Liver (tissue), 9 donors: ENCODE data around the gene GUCY1A2. TPM values are rescaled to one million over a fixed set of nuclear protein-coding genes. Genes with fewer than 3 reads are reported as not detected.

Source experiments
- DNase-seq: peaks from one replicate; pipeline ENCODE4 v3.0.0-alpha.2; 2017; ENCODE audit warnings: low spot score
- H3K27ac ChIP-seq, 2 donors: one replicate each; pipeline ENCODE4 v1.7.0; 2013; ENCODE audit warnings: inconsistent platforms in 2 of 2, low read length in 2 of 2, control low read depth in 1 of 2, low read depth in 1 of 2, mild to moderate bottlenecking in 1 of 2
- H3K27me3 ChIP-seq, 4 donors: one replicate each; pipeline versions ENCODE4 v1.6.1 to v1.7.0; 2013; ENCODE audit warnings: low read length in 3 of 4, inconsistent platforms in 1 of 4, mild to moderate bottlenecking in 1 of 4, moderate library complexity in 1 of 4; ENCODE audit not compliant: control insufficient read depth in 4 of 4, insufficient read depth in 4 of 4
- H3K36me3 ChIP-seq, 4 donors: one replicate each; pipeline versions ENCODE4 v1.6.1 to v1.7.0; 2013; ENCODE audit warnings: low read length in 3 of 4, mild to moderate bottlenecking in 3 of 4, low read depth in 1 of 4, moderate library complexity in 1 of 4; ENCODE audit not compliant: control insufficient read depth in 4 of 4, insufficient read depth in 3 of 4
- H3K4me1 ChIP-seq, 4 donors: one replicate each; pipeline versions ENCODE4 v1.6.1 to v1.7.0; 2013; ENCODE audit warnings: low read length in 3 of 4, mild to moderate bottlenecking in 3 of 4, moderate library complexity in 1 of 4; ENCODE audit not compliant: control insufficient read depth in 4 of 4, insufficient read depth in 4 of 4
- H3K4me3 ChIP-seq, 3 donors: one replicate each; pipeline versions ENCODE4 v1.6.1 to v1.7.0; 2013; ENCODE audit warnings: low read length in 3 of 3, control low read depth in 1 of 3, low read depth in 1 of 3, mild to moderate bottlenecking in 1 of 3
- H3K9ac ChIP-seq, 2 donors: one replicate each; pipeline ENCODE4 v1.7.0; 2013; ENCODE audit warnings: low read length in 2 of 2, mild to moderate bottlenecking in 2 of 2, moderate library complexity in 2 of 2, control low read depth in 1 of 2, low read depth in 1 of 2
- H3K9me3 ChIP-seq, 4 donors: one replicate each; pipeline versions ENCODE4 v1.6.1 to v1.7.0; 2013; ENCODE audit warnings: low read length in 3 of 4; ENCODE audit not compliant: control insufficient read depth in 4 of 4
- EGR1 ChIP-seq, 2 donors: IDR thresholded peaks; 2 replicates each; pipeline ENCODE4 v1.6.1; 2016 to 2018; ENCODE audit warnings: antibody characterized with exemption in 2 of 2, low read depth in 2 of 2
- FOXA1 ChIP-seq: IDR thresholded peaks from 2 replicates; pipeline ENCODE4 v1.6.1; 2016; ENCODE audit warnings: antibody characterized with exemption
- FOXA2 ChIP-seq: IDR thresholded peaks from 2 replicates; pipeline ENCODE4 v1.6.1; 2016; ENCODE audit warnings: antibody characterized with exemption
- GABPA ChIP-seq, 2 donors: IDR thresholded peaks in 1 of 2; conservative IDR thresholded peaks in 1 of 2; 2 replicates each; pipeline ENCODE4 v1.6.1; 2016; ENCODE audit warnings: antibody characterized with exemption in 2 of 2, mild to moderate bottlenecking in 1 of 2, moderate library complexity in 1 of 2
- HNF4A ChIP-seq, 2 donors: conservative IDR thresholded peaks; 2 replicates each; pipeline ENCODE4 v1.6.1; 2016; ENCODE audit warnings: antibody characterized with exemption in 2 of 2, mild to moderate bottlenecking in 2 of 2
- HNF4G ChIP-seq: IDR thresholded peaks from 2 replicates; pipeline ENCODE4 v1.6.1; 2016; ENCODE audit warnings: antibody characterized with exemption
- JUND ChIP-seq, 2 donors: IDR thresholded peaks; 2 replicates each; pipeline ENCODE4 v1.6.1; 2016; ENCODE audit warnings: antibody characterized with exemption in 2 of 2
- NR2F2 ChIP-seq: IDR thresholded peaks from 2 replicates; pipeline ENCODE4 v1.6.1; 2016; ENCODE audit warnings: antibody characterized with exemption
- RAD21 ChIP-seq, 2 donors: IDR thresholded peaks; 2 replicates each; pipeline ENCODE4 v1.6.1; 2016; ENCODE audit warnings: antibody characterized with exemption in 2 of 2, mild to moderate bottlenecking in 2 of 2
- RXRA ChIP-seq, 2 donors: IDR thresholded peaks; 2 replicates each; pipeline ENCODE4 v1.6.1; 2017 to 2018; ENCODE audit warnings: antibody characterized with exemption in 2 of 2, mild to moderate bottlenecking in 1 of 2
- SP1 ChIP-seq: IDR thresholded peaks from 2 replicates; pipeline ENCODE4 v1.6.1; 2018; ENCODE audit warnings: antibody characterized with exemption, mild to moderate bottlenecking
- TAF1 ChIP-seq: conservative IDR thresholded peaks from 2 replicates; pipeline ENCODE4 v1.6.1; 2016; ENCODE audit warnings: antibody characterized with exemption, mild to moderate bottlenecking
- YY1 ChIP-seq: IDR thresholded peaks from 2 replicates; pipeline ENCODE4 v1.6.1; 2016; ENCODE audit warnings: antibody characterized with exemption, mild to moderate bottlenecking
- WGBS: extraction: QIAGEN DNeasy Blood & Tissue Kit; methylation state at CpG from one replicate; pipeline ENCODE4 v1.1.7; 2013; 5-methylcytosine and 5-hydroxymethylcytosine counted together
- polyA plus RNA-seq, 2 donors: library from polyadenylated mRNA; stranded (reverse) in 1 of 2; unstranded in 1 of 2; fragments of 200-250 nt in 1 of 2; fragments of >200 nt in 1 of 2; fragmentation: Nextera tagmentation in 1 of 2; extraction: Ambion mirVana in 1 of 2; gene quantifications; one replicate each; pipeline versions ENCODE4 v1.2.1 to v1.2.3, GENCODE V29; 2013 to 2015
- total RNA-seq, 2 donors: library from RNA; depleted of rRNA; stranded (reverse); fragments of >200 nt; gene quantifications; one replicate each; pipeline ENCODE4 v1.2.3, GENCODE V29; 2014
- TF ChIP-seq, protein P1 (sequence below): IDR thresholded peaks from 2 replicates; pipeline ENCODE4 v1.6.1; 2016; ENCODE audit warnings: antibody characterized with exemption
- TF ChIP-seq, protein P2 (sequence below): fragments of 150-350 bp; IDR thresholded peaks from 2 replicates; pipeline ENCODE4 v1.5.1; 2017; ENCODE audit warnings: improper control_type of control experiment, low read depth, low read length; ENCODE audit not compliant: missing input control
- TF ChIP-seq, protein P3 (sequence below): IDR thresholded peaks from 2 replicates; pipeline ENCODE4 v1.6.1; 2016; ENCODE audit warnings: antibody characterized with exemption
- TF ChIP-seq, protein P4 (sequence below): IDR thresholded peaks from 2 replicates; pipeline ENCODE4 v1.6.1; 2016; ENCODE audit warnings: antibody characterized with exemption, mild to moderate bottlenecking
- donor health status: healthy.
- donor health status: healthy.
- donor health status: healthy.
- donor health status: healthy.
- donor health status: healthy.

Gene GUCY1A2
- total and polyA plus RNA-seq, 4 donors, result 0.55 to 4.4 (median 1.7) TPM

DNA sequence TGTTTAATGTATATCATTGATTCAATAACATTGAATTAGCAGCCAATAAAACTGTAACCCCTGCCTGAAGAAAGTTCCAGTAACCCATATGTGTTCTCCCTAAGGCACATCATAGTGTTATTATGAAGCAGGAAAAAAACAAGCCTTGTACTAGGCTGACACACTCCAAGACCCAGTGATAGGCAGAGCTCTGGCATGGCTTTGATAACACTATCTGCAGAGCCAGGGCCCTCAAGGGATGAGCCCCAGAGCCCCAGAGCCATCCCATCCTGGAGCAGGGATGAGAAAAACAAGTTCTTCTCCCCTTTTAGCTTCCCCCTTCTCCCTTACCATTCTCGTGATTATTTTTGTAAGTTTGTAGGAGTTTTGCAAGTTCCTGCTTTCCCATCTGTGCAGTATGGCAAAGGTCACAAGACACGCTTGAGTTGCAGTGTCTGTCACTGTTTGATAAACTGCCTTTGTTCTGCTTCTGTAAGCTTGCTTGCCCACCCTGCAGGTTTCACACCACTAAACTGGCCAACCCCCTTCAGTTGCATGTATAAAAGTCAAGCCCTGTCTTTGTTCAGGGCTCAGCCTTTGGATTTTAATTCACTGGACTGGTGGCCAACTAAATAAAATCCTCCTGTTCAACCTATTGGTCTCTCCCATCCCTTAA, 22.3 kb upstream of the GUCY1A2 start:
- H3K4me3 ChIP-seq, result no peak overlapping the region
- no peak for DNase-seq
- H3K27me3 ChIP-seq, result peaks cover 0 to 2% (median 0%) of the 10 kb centered on the region in 4 donors
- no peak overlapping the region for H3K9ac ChIP-seq
- H3K36me3 ChIP-seq, result no peaks in the 10 kb centered on the region
- no peak overlapping the region for H3K27ac ChIP-seq
- no peaks in the 10 kb centered on the region for H3K4me1 ChIP-seq
- TF ChIP-seq, protein P1, sequence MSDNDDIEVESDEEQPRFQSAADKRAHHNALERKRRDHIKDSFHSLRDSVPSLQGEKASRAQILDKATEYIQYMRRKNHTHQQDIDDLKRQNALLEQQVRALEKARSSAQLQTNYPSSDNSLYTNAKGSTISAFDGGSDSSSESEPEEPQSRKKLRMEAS, result no peak
- TF ChIP-seq NR2F2, result no peak
- TF ChIP-seq TAF1, result no peak
- TF ChIP-seq JUND (IDR thresholded peaks at IDR 0.05), result no peak
- TF ChIP-seq, protein P2, sequence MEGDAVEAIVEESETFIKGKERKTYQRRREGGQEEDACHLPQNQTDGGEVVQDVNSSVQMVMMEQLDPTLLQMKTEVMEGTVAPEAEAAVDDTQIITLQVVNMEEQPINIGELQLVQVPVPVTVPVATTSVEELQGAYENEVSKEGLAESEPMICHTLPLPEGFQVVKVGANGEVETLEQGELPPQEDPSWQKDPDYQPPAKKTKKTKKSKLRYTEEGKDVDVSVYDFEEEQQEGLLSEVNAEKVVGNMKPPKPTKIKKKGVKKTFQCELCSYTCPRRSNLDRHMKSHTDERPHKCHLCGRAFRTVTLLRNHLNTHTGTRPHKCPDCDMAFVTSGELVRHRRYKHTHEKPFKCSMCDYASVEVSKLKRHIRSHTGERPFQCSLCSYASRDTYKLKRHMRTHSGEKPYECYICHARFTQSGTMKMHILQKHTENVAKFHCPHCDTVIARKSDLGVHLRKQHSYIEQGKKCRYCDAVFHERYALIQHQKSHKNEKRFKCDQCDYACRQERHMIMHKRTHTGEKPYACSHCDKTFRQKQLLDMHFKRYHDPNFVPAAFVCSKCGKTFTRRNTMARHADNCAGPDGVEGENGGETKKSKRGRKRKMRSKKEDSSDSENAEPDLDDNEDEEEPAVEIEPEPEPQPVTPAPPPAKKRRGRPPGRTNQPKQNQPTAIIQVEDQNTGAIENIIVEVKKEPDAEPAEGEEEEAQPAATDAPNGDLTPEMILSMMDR, result no peak
- TF ChIP-seq RXRA (IDR thresholded peaks at IDR 0.05), result no peak
- no peak for TF ChIP-seq HNF4A (conservative IDR thresholded peaks at IDR 0.05)
- no peak for TF ChIP-seq RAD21 (IDR thresholded peaks at IDR 0.05)
- TF ChIP-seq SP1, result no peak
- no peak for TF ChIP-seq GABPA (IDR thresholded peaks at IDR 0.05 in 1 of 2, conservative IDR thresholded peaks at IDR 0.05 in 1 of 2)
- TF ChIP-seq, protein P3, sequence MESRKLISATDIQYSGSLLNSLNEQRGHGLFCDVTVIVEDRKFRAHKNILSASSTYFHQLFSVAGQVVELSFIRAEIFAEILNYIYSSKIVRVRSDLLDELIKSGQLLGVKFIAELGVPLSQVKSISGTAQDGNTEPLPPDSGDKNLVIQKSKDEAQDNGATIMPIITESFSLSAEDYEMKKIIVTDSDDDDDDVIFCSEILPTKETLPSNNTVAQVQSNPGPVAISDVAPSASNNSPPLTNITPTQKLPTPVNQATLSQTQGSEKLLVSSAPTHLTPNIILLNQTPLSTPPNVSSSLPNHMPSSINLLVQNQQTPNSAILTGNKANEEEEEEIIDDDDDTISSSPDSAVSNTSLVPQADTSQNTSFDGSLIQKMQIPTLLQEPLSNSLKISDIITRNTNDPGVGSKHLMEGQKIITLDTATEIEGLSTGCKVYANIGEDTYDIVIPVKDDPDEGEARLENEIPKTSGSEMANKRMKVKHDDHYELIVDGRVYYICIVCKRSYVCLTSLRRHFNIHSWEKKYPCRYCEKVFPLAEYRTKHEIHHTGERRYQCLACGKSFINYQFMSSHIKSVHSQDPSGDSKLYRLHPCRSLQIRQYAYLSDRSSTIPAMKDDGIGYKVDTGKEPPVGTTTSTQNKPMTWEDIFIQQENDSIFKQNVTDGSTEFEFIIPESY, result no peak
- TF ChIP-seq, protein P4, sequence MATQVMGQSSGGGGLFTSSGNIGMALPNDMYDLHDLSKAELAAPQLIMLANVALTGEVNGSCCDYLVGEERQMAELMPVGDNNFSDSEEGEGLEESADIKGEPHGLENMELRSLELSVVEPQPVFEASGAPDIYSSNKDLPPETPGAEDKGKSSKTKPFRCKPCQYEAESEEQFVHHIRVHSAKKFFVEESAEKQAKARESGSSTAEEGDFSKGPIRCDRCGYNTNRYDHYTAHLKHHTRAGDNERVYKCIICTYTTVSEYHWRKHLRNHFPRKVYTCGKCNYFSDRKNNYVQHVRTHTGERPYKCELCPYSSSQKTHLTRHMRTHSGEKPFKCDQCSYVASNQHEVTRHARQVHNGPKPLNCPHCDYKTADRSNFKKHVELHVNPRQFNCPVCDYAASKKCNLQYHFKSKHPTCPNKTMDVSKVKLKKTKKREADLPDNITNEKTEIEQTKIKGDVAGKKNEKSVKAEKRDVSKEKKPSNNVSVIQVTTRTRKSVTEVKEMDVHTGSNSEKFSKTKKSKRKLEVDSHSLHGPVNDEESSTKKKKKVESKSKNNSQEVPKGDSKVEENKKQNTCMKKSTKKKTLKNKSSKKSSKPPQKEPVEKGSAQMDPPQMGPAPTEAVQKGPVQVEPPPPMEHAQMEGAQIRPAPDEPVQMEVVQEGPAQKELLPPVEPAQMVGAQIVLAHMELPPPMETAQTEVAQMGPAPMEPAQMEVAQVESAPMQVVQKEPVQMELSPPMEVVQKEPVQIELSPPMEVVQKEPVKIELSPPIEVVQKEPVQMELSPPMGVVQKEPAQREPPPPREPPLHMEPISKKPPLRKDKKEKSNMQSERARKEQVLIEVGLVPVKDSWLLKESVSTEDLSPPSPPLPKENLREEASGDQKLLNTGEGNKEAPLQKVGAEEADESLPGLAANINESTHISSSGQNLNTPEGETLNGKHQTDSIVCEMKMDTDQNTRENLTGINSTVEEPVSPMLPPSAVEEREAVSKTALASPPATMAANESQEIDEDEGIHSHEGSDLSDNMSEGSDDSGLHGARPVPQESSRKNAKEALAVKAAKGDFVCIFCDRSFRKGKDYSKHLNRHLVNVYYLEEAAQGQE, result no peak
- no peak for TF ChIP-seq YY1
- no peak for TF ChIP-seq EGR1 (IDR thresholded peaks at IDR 0.05; ENCODE audit: low read depth in 2 of 2)
- TF ChIP-seq FOXA1, result no peak
- TF ChIP-seq FOXA2, result no peak
- TF ChIP-seq HNF4G, result no peak
- 74% methylated on average over 2 of the region's 2 CpGs for WGBS
- H3K9me3 ChIP-seq, result peaks cover 0 to 7% (median 0%) of the 10 kb centered on the region in 4 donors

- no peak overlapping the region for H3K9ac ChIP-seq
- peaks cover 0 to 5% (median 0%) of the 10 kb centered on the region in 4 donors for H3K27me3 ChIP-seq
- H3K9me3 ChIP-seq, result no peaks in the 10 kb centered on the region
- H3K4me1 ChIP-seq, result no peaks in the 10 kb centered on the region
- H3K36me3 ChIP-seq, result no peaks in the 10 kb centered on the region
- DNase-seq, result no peak
- H3K27ac ChIP-seq, result no peak overlapping the region
- TF ChIP-seq, protein P4, result no peak
- no peak for TF ChIP-seq GABPA (IDR thresholded peaks at IDR 0.05 in 1 of 2, conservative IDR thresholded peaks at IDR 0.05 in 1 of 2)
- TF ChIP-seq, protein P3, result no peak
- no peak overlapping the region for H3K4me3 ChIP-seq
Measured at GRCh38 chr11:107025673-107026072, 7.4 kb upstream of the GUCY1A2 start.
